ENCODE measurements around the gene BMPR1A.

Gene BMPR1A

GRCh38 chr10:86753051-86753450 lies 3.4 kb upstream of the BMPR1A start:
- DNase-seq (ENCODE audit: low read depth), result no peak
- TF ChIP-seq CTCF (IDR thresholded peaks at IDR 0.05; ENCODE audit: low read length, missing control alignments), result no peak
- H3K4me3 ChIP-seq (replicated peaks; ENCODE audit: low read depth, low read length), result no peak overlapping the region

DNA sequence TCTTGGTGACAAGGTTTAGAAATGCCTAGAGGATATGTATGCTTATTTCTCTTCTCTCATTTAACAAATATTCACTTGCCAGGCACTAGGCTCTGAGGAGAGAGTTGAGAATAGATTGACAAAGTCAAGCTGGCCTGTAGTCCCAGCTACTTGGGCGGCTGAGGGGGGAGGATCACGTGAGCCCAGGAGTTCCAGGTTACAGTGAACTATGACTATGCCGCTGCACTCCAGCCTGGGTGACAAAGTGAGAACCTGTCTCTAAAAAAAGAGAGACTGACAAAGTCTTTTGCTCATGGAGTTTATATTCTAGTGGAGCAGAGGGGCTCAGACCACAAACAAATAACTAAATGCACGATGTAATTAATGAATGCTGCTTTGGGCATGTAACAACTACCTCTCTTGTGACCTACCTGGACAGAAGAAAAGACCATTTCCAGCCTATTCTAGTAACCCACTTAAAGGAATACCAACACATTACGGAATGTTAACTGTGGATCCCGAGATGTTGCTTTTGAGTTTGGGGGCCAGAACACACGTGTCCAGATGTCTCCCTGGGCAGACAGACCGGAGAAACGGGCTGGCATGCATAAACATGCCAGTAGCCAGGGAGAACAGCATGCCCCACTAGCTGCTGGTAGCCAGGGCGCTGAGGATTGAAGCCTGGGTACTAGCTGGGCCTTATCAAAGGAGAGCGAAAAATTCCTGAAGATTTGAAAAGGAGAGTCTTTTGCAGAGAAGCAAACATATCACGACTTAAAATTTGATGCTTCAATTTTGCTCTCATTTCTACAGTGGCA lies 2.6 kb upstream of the BMPR1A start:
- TF ChIP-seq CTCF (IDR thresholded peaks at IDR 0.05; ENCODE audit: low read length, missing control alignments), result no peak
- H3K4me3 ChIP-seq (replicated peaks; ENCODE audit: low read depth, low read length), result no peak overlapping the region
- no peak for DNase-seq (ENCODE audit: low read depth)

DNA sequence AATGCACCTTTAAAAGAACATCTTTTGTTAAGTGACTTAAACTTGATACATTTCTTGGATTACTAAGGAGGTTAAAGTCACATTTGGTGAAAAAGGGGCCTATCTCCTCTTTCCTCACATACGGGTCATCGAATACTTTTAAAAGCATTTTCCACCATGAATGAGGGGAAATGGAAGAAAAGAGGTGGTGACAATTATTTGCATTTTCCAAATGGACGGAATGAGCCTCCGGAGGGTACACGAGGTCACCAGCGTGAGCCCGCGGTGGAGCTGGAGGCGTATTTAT lies 1.0 kb upstream of the BMPR1A start:
- no peak for TF ChIP-seq CTCF (IDR thresholded peaks at IDR 0.05; ENCODE audit: low read length, missing control alignments)
- no peak for DNase-seq (ENCODE audit: low read depth)
- H3K4me3 ChIP-seq (replicated peaks; ENCODE audit: low read depth, low read length), result peak overlapping the region; percentile 77

DNA sequence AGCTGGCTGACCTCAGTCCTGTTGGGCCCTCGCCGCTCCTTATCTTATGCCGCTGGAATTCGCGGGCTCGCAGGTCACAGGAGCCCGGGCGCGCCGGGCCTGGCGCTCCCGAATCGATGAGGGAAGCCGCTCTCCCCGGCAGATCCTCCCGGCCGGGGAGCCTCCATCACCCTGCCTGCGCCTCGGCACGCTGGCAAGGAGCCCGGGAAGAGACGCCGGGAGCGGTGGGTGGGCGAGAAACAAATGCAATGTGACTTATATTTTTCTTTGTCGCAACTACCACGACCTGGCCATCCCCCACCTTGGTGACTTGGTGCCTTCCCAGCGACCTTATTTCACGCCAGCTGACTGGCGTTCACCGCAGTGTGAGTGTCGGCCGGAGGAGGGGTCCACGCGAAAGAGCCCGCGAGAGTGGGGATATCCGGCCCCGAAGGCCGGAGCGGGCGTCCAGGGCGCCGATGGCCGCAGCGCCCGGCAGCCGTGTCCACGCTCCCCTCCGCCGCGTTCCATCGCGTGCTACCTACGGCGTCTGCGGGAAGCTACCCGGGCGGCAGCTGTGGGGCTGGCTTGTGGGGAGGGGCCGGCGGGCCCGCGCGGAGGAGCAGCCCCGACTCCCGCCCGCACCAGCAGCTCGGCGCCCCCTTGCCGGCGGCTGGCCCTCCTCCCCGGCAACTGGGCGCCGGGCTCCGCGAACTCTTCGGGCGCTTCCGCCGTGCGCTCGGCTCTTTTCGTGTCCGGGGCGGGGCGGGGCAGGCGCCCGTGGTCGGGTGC lies 494 bp upstream of the BMPR1A start:
- H3K4me3 ChIP-seq (replicated peaks; ENCODE audit: low read depth, low read length), result peak overlapping the region; percentile 77
- DNase-seq (ENCODE audit: low read depth), result peak; percentile 80
- TF ChIP-seq CTCF (IDR thresholded peaks at IDR 0.05; ENCODE audit: low read length, missing control alignments), result no peak

- peak; percentile 68 for DNase-seq (ENCODE audit: low read depth)
- H3K4me3 ChIP-seq (replicated peaks; ENCODE audit: low read depth, low read length), result peak overlapping the region; percentile 83
Observed at GRCh38 chr10:86757113-86757972, 924 bp downstream of the BMPR1A start.

More at GRCh38 chr10:86757113-86757972, 924 bp downstream of the BMPR1A start:
- TF ChIP-seq CTCF (IDR thresholded peaks at IDR 0.05; ENCODE audit: low read length, missing control alignments), result peak; percentile 37
